ENCODE measurements around the gene SNAP47. TPM values are rescaled to one million over a fixed set of nuclear protein-coding genes. Genes with fewer than 3 reads are reported as not detected.

Gene SNAP47
- total RNA-seq, 1 experiment from 2014 or later, result 39.4 TPM

- intact Hi-C loops (cut with micrococcal nuclease; ENCODE audit: unreplicated experiment), result no loop called here
- TSS peak; percentile 42 for BruUV-seq (replicated peaks)
- H3K9me3 Mint-ChIP-seq (ENCODE audit: low read depth, unreplicated experiment), result no peaks in the 10 kb centered on the region
- DNase-seq, result no peak
- H3K4me1 Mint-ChIP-seq (ENCODE audit: low read depth, unreplicated experiment), result peaks cover 12% of the 10 kb centered on the region
- H3K27ac Mint-ChIP-seq (ENCODE audit: unreplicated experiment), result no peak overlapping the region
- H3K27me3 Mint-ChIP-seq (ENCODE audit: unreplicated experiment), result no peaks in the 10 kb centered on the region
- TF ChIP-seq, protein P1, sequence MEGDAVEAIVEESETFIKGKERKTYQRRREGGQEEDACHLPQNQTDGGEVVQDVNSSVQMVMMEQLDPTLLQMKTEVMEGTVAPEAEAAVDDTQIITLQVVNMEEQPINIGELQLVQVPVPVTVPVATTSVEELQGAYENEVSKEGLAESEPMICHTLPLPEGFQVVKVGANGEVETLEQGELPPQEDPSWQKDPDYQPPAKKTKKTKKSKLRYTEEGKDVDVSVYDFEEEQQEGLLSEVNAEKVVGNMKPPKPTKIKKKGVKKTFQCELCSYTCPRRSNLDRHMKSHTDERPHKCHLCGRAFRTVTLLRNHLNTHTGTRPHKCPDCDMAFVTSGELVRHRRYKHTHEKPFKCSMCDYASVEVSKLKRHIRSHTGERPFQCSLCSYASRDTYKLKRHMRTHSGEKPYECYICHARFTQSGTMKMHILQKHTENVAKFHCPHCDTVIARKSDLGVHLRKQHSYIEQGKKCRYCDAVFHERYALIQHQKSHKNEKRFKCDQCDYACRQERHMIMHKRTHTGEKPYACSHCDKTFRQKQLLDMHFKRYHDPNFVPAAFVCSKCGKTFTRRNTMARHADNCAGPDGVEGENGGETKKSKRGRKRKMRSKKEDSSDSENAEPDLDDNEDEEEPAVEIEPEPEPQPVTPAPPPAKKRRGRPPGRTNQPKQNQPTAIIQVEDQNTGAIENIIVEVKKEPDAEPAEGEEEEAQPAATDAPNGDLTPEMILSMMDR (IDR thresholded peaks at IDR 0.05; ENCODE audit: unreplicated experiment), result no peak
- H3K4me3 Mint-ChIP-seq (ENCODE audit: low read depth, unreplicated experiment), result no peak overlapping the region
- CTCF ChIA-PET, result interaction anchor here (0.6 to 1.2 kb wide), 2 partner anchors 25 to 77 kb away, joined by 3 to 4 read pairs; no protein-coding TSS in a partner anchor
- peaks cover 10% of the 10 kb centered on the region for H3K36me3 Mint-ChIP-seq (ENCODE audit: insufficient read depth, unreplicated experiment)
Measured at GRCh38 chr1:227759341-227760300, 24.4 kb downstream of the SNAP47 start.

GRCh38 chr1:227760377-227760776 is 25.1 kb downstream of the SNAP47 start:
- Mint-ChIP-seq H3K36me3 (ENCODE audit: insufficient read depth, unreplicated experiment) (peaks cover 10% of the 10 kb centered on the region), H3K27ac (ENCODE audit: unreplicated experiment) (no peak overlapping the region), H3K27me3 (ENCODE audit: unreplicated experiment) (no peaks in the 10 kb centered on the region), H3K9me3 (ENCODE audit: low read depth, unreplicated experiment) (no peaks in the 10 kb centered on the region), H3K4me1 (ENCODE audit: low read depth, unreplicated experiment) (peaks cover 11% of the 10 kb centered on the region), H3K4me3 (ENCODE audit: low read depth, unreplicated experiment) (no peak overlapping the region)
- DNase-seq, result no peak
- intact Hi-C loops (cut with micrococcal nuclease; ENCODE audit: unreplicated experiment), result no loop called here
- no TSS peak for BruUV-seq (replicated peaks)
- CTCF ChIA-PET, result interaction anchor here (0.6 to 1.2 kb wide), 2 partner anchors 26 to 77 kb away, joined by 3 to 13 read pairs; no protein-coding TSS in a partner anchor
- TF ChIP-seq, protein P1 (IDR thresholded peaks at IDR 0.05; ENCODE audit: unreplicated experiment), result no peak

- TF ChIP-seq, protein P1 (IDR thresholded peaks at IDR 0.05; ENCODE audit: unreplicated experiment), result no peak
- BruUV-seq (replicated peaks), result no TSS peak
- CTCF ChIA-PET, result interaction anchor here (0.7 to 2.6 kb wide), 4 partner anchors 9 to 190 kb away, joined by 3 to 11 read pairs (median 4); no protein-coding TSS in a partner anchor
- intact Hi-C loops (cut with micrococcal nuclease; ENCODE audit: unreplicated experiment), result loop anchor here (1.0 kb wide), 1 partner anchor 185 kb away; no protein-coding TSS in a partner anchor
- no peaks in the 10 kb centered on the region for H3K9me3 Mint-ChIP-seq (ENCODE audit: low read depth, unreplicated experiment)
- DNase-seq, result no peak
- no peak overlapping the region for H3K27ac Mint-ChIP-seq (ENCODE audit: unreplicated experiment)
- H3K36me3 Mint-ChIP-seq (ENCODE audit: insufficient read depth, unreplicated experiment), result peaks cover 10% of the 10 kb centered on the region
- no peak overlapping the region for H3K4me3 Mint-ChIP-seq (ENCODE audit: low read depth, unreplicated experiment)
- no peaks in the 10 kb centered on the region for H3K27me3 Mint-ChIP-seq (ENCODE audit: unreplicated experiment)
- H3K4me1 Mint-ChIP-seq (ENCODE audit: low read depth, unreplicated experiment), result peaks cover 11% of the 10 kb centered on the region
Measured at GRCh38 chr1:227761621-227762230, 26.5 kb downstream of the SNAP47 start.

- no peaks in the 10 kb centered on the region for H3K27me3 Mint-ChIP-seq (ENCODE audit: unreplicated experiment)
- CTCF ChIA-PET, result interaction anchor here (0.7 to 2.6 kb wide), 5 partner anchors 10 to 191 kb away, joined by 3 to 11 read pairs (median 4); no protein-coding TSS in a partner anchor
- BruUV-seq (replicated peaks), result no TSS peak
- H3K27ac Mint-ChIP-seq (ENCODE audit: unreplicated experiment), result no peak overlapping the region
- peak; percentile 89 for DNase-seq
- H3K4me3 Mint-ChIP-seq (ENCODE audit: low read depth, unreplicated experiment), result no peak overlapping the region
- intact Hi-C loops (cut with micrococcal nuclease; ENCODE audit: unreplicated experiment), result loop anchor here (1.0 kb wide), 1 partner anchor 184 kb away; no protein-coding TSS in a partner anchor
- no peaks in the 10 kb centered on the region for H3K9me3 Mint-ChIP-seq (ENCODE audit: low read depth, unreplicated experiment)
- peaks cover 11% of the 10 kb centered on the region for H3K4me1 Mint-ChIP-seq (ENCODE audit: low read depth, unreplicated experiment)
- TF ChIP-seq, protein P1 (IDR thresholded peaks at IDR 0.05; ENCODE audit: unreplicated experiment), result peak; percentile 80
- peaks cover 10% of the 10 kb centered on the region for H3K36me3 Mint-ChIP-seq (ENCODE audit: insufficient read depth, unreplicated experiment)
Measured at GRCh38 chr1:227762231-227762911, 27.1 kb downstream of the SNAP47 start.

All from Calu3 (cell line).